HG03520 (cell line): Measurements from ENCODE around the gene CABLES2.

Experiments
- ATAC-seq: cut with Tn5 transposase; IDR thresholded peaks from one replicate; pipeline ENCODE4 v1.9.1; 2021; ENCODE audit warnings: mild to moderate bottlenecking, moderate library complexity; ENCODE audit not compliant: unreplicated experiment

The CABLES2 gene

GRCh38 chr20:62351469-62352401 is 55.4 kb downstream of the CABLES2 start:
- no peak for ATAC-seq

- ATAC-seq = no peak
Measured at GRCh38 chr20:62350629-62351422, 56.3 kb downstream of the CABLES2 start.

- no peak for ATAC-seq
Measured at GRCh38 chr20:62350098-62350628, 56.9 kb downstream of the CABLES2 start.

- ATAC-seq = no peak
Measured at GRCh38 chr20:62349556-62350097, 57.5 kb downstream of the CABLES2 start.

GRCh38 chr20:62348604-62349003 is 58.5 kb downstream of the CABLES2 start:
- ATAC-seq = no peak

- no peak for ATAC-seq
Measured at GRCh38 chr20:62347445-62347844, 59.6 kb downstream of the CABLES2 start.

GRCh38 chr20:62347151-62347404 is 60.0 kb downstream of the CABLES2 start:
- no peak for ATAC-seq

- no peak for ATAC-seq
Measured at GRCh38 chr20:62346398-62347150, 60.5 kb downstream of the CABLES2 start.

GRCh38 chr20:62345681-62346370 is 61.3 kb downstream of the CABLES2 start:
- ATAC-seq = no peak

GRCh38 chr20:62344782-62345181 is 62.3 kb downstream of the CABLES2 start:
- no peak for ATAC-seq

GRCh38 chr20:62344092-62344491 is 63.0 kb downstream of the CABLES2 start:
- no peak for ATAC-seq

- no peak for ATAC-seq
Measured at GRCh38 chr20:62342910-62343309, 64.2 kb downstream of the CABLES2 start.

GRCh38 chr20:62339647-62340062 is 67.4 kb downstream of the CABLES2 start:
- peak; percentile 65 for ATAC-seq
